Psoas muscle (tissue), 8 donors: ENCODE measurements around the gene WDR75. TPM values are rescaled to one million over a fixed set of nuclear protein-coding genes. Genes with fewer than 3 reads are reported as not detected.

Experiments used
- ATAC-seq, 4 donors: fragments of 200-7000 bp; cut with Tn5 transposase; one replicate each; pipeline ENCODE4 v1.9.1; 2020; ENCODE audit warnings: moderate library complexity in 3 of 4, mild to moderate bottlenecking in 2 of 4
- DNase-seq, 2 donors: peaks; one replicate each; pipeline ENCODE4 v3.0.0-alpha.2; 2020
- H3K27ac ChIP-seq: fragments of 200-600 bp; one replicate; pipeline ENCODE4 v1.8.0; 2022
- H3K27me3 ChIP-seq, 3 donors: fragments of 200-600 bp in 1 of 3; one replicate each; pipeline versions ENCODE4 v1.6.1 to v1.8.0; 2013 to 2022; ENCODE audit warnings: low read length in 2 of 3, mild to moderate bottlenecking in 2 of 3, moderate library complexity in 1 of 3; ENCODE audit not compliant: insufficient read depth in 3 of 3
- H3K36me3 ChIP-seq, 2 donors: fragments of 200-600 bp in 1 of 2; one replicate each; pipeline versions ENCODE4 v1.6.1 to v1.8.0; 2013 to 2022; ENCODE audit warnings: low read depth in 1 of 2, mild to moderate bottlenecking in 1 of 2, moderate library complexity in 1 of 2; ENCODE audit not compliant: insufficient read depth in 1 of 2
- H3K4me1 ChIP-seq: fragments of 200-600 bp; one replicate; pipeline ENCODE4 v1.8.0; 2022
- H3K4me3 ChIP-seq: fragments of 200-600 bp; one replicate; pipeline ENCODE4 v1.8.0; 2022; ENCODE audit warnings: mild to moderate bottlenecking
- H3K9me3 ChIP-seq: fragments of 200-600 bp; one replicate; pipeline ENCODE4 v1.8.0; 2022
- WGBS, 3 donors: extraction: QIAGEN DNeasy Blood & Tissue Kit; methylation state at CpG; one replicate each; pipeline versions ENCODE4 v1.1.6 to v1.1.7; 2013; 5-methylcytosine and 5-hydroxymethylcytosine counted together
- intact Hi-C, 2 donors: fragments of 100-400 bp; cut with DNase I; formaldehyde crosslinking; loops; one replicate each; pipeline versions ENCODE4 v1.11.0 to v1.14.2; 2022
- polyA plus RNA-seq, 3 donors: library from polyadenylated mRNA; stranded (reverse); fragments of 200-250 nt; gene quantifications; one replicate each; pipeline ENCODE4 v1.2.3, GENCODE V29; 2013
- total RNA-seq, 4 donors: library from RNA; stranded (reverse); fragmentation: NEBNext Ultra II Directional in 2 of 4; extraction: Animal tissue kit (Norgen Biotek cat#: 25700) in 2 of 4; gene quantifications; one replicate each; pipeline versions ENCODE4 v1.2.1 to v1.2.4, GENCODE V29; 2021 to 2023
- TF ChIP-seq, protein P1 (sequence below): fragments of 200-600 bp; IDR thresholded peaks from one replicate; pipeline ENCODE4 v1.8.0; 2022; ENCODE audit warnings: antibody characterized with exemption
- donor health status: healthy with polysubstance abuse.
- donor health status: DM: no; HTN: no; CAD: no; lungs with moderate emphysema.
- donor health status: Bipolar disorder and iron deficiency.
- donor health status: healthy.
- donor health status: DM: yes; HTN: yes; CAD: no.
- donor health status: DM: no; HTN: no; CAD: no.
- donor health status: DM: no; HTN: no; CAD: no.
- donor health status: DM: yes; HTN: yes; CAD: no.

The WDR75 gene
- total and polyA plus RNA-seq, 7 donors, result 9.2 to 20.3 (median 17.4) TPM

GRCh38 chr2:189406586-189407233, 34.6 kb upstream of the WDR75 start:
- ATAC-seq (no peak), DNase-seq (no peak)
- intact Hi-C loops, result no loop called here
- no peaks in the 10 kb centered on the region for H3K27me3 ChIP-seq
- no peaks in the 10 kb centered on the region for H3K36me3 ChIP-seq
- H3K4me3 ChIP-seq, result no peak overlapping the region
- WGBS, 3 donors, result 79 to 82% (median 80%) methylated on average over 1 of the region's 1 CpG
- H3K4me1 ChIP-seq, result no peaks in the 10 kb centered on the region
- no peak overlapping the region for H3K27ac ChIP-seq
- TF ChIP-seq, protein P1, sequence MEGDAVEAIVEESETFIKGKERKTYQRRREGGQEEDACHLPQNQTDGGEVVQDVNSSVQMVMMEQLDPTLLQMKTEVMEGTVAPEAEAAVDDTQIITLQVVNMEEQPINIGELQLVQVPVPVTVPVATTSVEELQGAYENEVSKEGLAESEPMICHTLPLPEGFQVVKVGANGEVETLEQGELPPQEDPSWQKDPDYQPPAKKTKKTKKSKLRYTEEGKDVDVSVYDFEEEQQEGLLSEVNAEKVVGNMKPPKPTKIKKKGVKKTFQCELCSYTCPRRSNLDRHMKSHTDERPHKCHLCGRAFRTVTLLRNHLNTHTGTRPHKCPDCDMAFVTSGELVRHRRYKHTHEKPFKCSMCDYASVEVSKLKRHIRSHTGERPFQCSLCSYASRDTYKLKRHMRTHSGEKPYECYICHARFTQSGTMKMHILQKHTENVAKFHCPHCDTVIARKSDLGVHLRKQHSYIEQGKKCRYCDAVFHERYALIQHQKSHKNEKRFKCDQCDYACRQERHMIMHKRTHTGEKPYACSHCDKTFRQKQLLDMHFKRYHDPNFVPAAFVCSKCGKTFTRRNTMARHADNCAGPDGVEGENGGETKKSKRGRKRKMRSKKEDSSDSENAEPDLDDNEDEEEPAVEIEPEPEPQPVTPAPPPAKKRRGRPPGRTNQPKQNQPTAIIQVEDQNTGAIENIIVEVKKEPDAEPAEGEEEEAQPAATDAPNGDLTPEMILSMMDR, result no peak
- no peaks in the 10 kb centered on the region for H3K9me3 ChIP-seq

DNA sequence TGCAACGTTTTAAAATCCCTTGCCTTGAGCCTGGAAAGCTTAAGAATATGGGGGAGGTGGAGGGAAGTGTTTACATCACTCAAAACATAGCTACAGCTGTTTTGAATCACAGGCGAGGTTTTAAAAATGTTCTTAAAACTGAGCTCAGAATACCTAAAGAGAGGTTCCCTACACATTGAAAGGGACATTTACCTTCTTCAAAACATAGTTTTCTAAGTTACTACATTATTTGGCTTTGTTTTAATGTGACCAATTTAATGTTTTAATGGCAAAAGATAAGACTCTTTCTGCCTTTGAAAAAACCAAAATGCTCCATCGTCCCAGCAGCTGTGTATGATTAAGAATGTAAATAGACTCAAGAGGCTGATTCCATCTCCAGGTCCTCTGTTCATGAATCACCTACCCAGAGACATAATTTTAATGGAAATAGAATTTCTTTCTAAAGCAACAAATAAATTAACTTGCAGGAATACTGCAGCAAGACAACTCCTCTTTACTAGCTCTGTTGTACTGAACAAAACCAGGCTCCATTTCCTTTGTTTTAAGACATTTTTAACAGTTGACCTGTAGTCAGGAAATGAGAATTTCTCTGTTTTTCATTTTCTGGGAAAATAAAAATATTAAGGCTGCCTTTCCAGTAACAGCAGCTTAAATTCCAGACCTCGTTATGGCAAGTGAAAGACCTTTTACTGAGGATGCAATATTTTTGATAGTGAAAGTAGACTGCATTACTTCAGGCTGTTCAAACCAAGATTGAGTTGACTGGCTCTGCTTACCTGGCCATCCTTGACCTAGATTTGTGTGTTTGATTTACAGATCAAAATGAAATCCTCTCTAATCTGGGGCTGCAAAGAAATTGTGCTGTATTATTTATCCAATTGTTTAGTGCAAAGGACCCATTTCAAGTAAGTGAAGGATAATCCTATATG, 33.7 kb upstream of the WDR75 start:
- intact Hi-C loops, result no loop called here
- TF ChIP-seq, protein P1, result no peak
- Histone ChIP-seq H3K27ac (no peak overlapping the region), H3K36me3 (no peaks in the 10 kb centered on the region), H3K4me3 (no peak overlapping the region), H3K4me1 (no peaks in the 10 kb centered on the region), H3K9me3 (no peaks in the 10 kb centered on the region), H3K27me3 (no peaks in the 10 kb centered on the region)
- ATAC-seq (no peak), DNase-seq (no peak)
- WGBS, 3 donors, result 19 to 25% (median 20%) methylated on average over 4 of the region's 4 CpGs

- no peaks in the 10 kb centered on the region for H3K36me3 ChIP-seq
- H3K9me3 ChIP-seq, result no peaks in the 10 kb centered on the region
- no peaks in the 10 kb centered on the region for H3K27me3 ChIP-seq
- no peak for DNase-seq
- no peak overlapping the region for H3K27ac ChIP-seq
- no peak for ATAC-seq
- no peak overlapping the region for H3K4me3 ChIP-seq
- TF ChIP-seq, protein P1, result no peak
- intact Hi-C loops, result no loop called here
- WGBS, 3 donors, result 97 to 100% (median 100%) methylated on average over 1 of the region's 1 CpG
- H3K4me1 ChIP-seq, result no peaks in the 10 kb centered on the region
Measured at GRCh38 chr2:189408294-189408693, 33.0 kb upstream of the WDR75 start.

GRCh38 chr2:189409131-189409530, 32.1 kb upstream of the WDR75 start:
- intact Hi-C loops, result no loop called here
- TF ChIP-seq, protein P1, result no peak
- H3K27me3 ChIP-seq, result no peaks in the 10 kb centered on the region
- H3K4me3 ChIP-seq, result no peak overlapping the region
- no peaks in the 10 kb centered on the region for H3K9me3 ChIP-seq
- WGBS, 3 donors, result 86 to 92% (median 91%) methylated on average over 3 of the region's 3 CpGs
- H3K27ac ChIP-seq, result no peak overlapping the region
- H3K4me1 ChIP-seq, result no peaks in the 10 kb centered on the region
- DNase-seq (no peak), ATAC-seq (no peak)
- no peaks in the 10 kb centered on the region for H3K36me3 ChIP-seq
